ENCODE data around the gene CD86.

- TF ChIP-seq, protein P1, sequence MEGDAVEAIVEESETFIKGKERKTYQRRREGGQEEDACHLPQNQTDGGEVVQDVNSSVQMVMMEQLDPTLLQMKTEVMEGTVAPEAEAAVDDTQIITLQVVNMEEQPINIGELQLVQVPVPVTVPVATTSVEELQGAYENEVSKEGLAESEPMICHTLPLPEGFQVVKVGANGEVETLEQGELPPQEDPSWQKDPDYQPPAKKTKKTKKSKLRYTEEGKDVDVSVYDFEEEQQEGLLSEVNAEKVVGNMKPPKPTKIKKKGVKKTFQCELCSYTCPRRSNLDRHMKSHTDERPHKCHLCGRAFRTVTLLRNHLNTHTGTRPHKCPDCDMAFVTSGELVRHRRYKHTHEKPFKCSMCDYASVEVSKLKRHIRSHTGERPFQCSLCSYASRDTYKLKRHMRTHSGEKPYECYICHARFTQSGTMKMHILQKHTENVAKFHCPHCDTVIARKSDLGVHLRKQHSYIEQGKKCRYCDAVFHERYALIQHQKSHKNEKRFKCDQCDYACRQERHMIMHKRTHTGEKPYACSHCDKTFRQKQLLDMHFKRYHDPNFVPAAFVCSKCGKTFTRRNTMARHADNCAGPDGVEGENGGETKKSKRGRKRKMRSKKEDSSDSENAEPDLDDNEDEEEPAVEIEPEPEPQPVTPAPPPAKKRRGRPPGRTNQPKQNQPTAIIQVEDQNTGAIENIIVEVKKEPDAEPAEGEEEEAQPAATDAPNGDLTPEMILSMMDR (IDR thresholded peaks at IDR 0.05) = no peak
- no peak for TF ChIP-seq POLR2A (IDR thresholded peaks at IDR 0.05)
Measured at GRCh38 chr3:122104515-122105194, 49.5 kb downstream of the CD86 start.

All from right lobe of liver (tissue), 4 donors.